ENCODE data around the gene C10orf105.

GRCh38 chr10:71765176-71765904 lies 45.8 kb upstream of the C10orf105 start:
- TF ChIP-seq CTCF (conservative IDR thresholded peaks at IDR 0.05; ENCODE audit: low read depth, low read length) (no peak), EZH2phosphoT487 (IDR thresholded peaks at IDR 0.05; ENCODE audit: borderline replicate concordance, low read length) (no peak), EZH2 (IDR thresholded peaks at IDR 0.05; ENCODE audit: low read length, unreplicated experiment) (no peak)

Measured in PC-3 (cell line).